ENCODE measurements around the gene CDC42SE2. TPM values are rescaled to one million over a fixed set of nuclear protein-coding genes. Genes with fewer than 3 reads are reported as not detected.

The CDC42SE2 gene
- total and polyA plus RNA-seq, 2 of the 4 experiments (the other 2 are of a cell fraction): 12.5 to 19.4 TPM

DNA sequence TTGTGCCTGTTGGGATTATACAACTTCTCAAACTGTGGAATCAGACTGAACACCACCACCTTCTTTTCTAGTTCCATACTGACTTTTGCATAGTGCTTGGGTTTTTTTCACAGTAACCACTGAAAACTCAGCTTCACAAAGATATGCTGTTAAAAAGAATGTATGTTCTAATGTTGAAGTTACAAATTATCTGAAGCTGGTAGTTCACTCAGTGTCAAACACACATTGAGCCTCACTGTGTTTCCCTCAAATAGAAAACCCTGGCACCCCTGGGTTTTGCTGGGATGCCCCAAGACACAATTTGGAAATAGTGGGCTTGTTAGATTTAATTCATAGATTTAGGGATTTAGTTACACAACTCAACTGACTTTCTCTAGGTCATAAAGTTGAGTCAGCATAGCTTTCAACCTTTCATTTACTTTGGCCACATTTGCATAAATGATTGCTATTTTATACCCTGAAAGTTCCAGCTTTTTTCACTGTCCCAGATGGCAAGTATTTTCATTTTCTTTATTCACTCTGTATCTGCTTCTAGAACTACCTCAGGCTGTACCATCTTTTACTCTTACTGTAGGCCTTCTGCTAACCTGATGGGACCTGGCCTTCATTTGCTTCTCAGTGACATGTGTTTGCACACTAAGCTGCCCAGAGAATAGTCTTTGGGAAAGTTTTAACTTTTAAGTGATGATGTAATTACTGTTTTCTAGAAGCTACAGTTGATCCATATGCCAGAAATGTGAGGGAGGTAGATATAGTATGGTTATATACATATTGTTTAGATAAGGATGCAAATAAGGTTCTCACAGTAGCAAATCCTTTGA is 115.1 kb downstream of the CDC42SE2 start:
- peak overlapping the region; percentile 42; the same call in 1 of the 2 replicates for H3K18ac ChIP-seq (ENCODE audit: low read depth, low read length)
- dilution Hi-C loops (cut with HindIII; ENCODE audit: low sequenced_read_pairs, unreplicated experiment) (no loop called here), in situ Hi-C loops (cut with MboI; ENCODE audit: low sequenced_read_pairs) (no loop called here), intact Hi-C loops (cut with micrococcal nuclease) (no loop called here)
- TF ChIP-seq MAFK (IDR thresholded peaks at IDR 0.05; ENCODE audit: low read depth, low read length) (0 out of 2 replicates have a peak, but pooled peaks have one; percentile 15), SMC3 (IDR thresholded peaks at IDR 0.05; ENCODE audit: low read depth, low read length) (no peak)
- H3K9me3 ChIP-seq (ENCODE audit: control insufficient read depth, insufficient read depth, low read length): no peaks in the 10 kb centered on the region
- H3K4me1 ChIP-seq (ENCODE audit: control insufficient read depth, insufficient read depth, low read length): peaks cover 17% of the 10 kb centered on the region
- H3K79me1 ChIP-seq (ENCODE audit: low read depth in 1 of 2, low read length in 2 of 2): peaks cover 23 to 49% of the 10 kb centered on the region in 2 experiments
- peak overlapping the region; percentile 31; the same call in 1 of the 2 replicates for H3K4ac ChIP-seq (ENCODE audit: low read depth, low read length)
- no TSS peak for BruUV-seq (replicated peaks)
- peaks cover 5% of the 10 kb centered on the region; the same call in 1 of the 2 replicates for H4K20me1 ChIP-seq (ENCODE audit: insufficient read depth, low read length)
- peak overlapping the region; percentile 16; the same call in 1 of the 2 replicates for H2BK20ac ChIP-seq (ENCODE audit: low read depth, low read length)
- H2BK120ac ChIP-seq (ENCODE audit: low read depth, low read length): peak overlapping the region; percentile 58
- H2BK5ac ChIP-seq (ENCODE audit: low read depth, low read length, poor library complexity, severe bottlenecking): peak overlapping the region; percentile 73
- H3K56ac ChIP-seq (ENCODE audit: extremely low read depth, insufficient read depth, low read length): peak overlapping the region; percentile 8; the same call in 1 of the 2 replicates
- no peaks in the 10 kb centered on the region; the same call in 1 of the 2 replicates for H3K36me3 ChIP-seq (ENCODE audit: control insufficient read depth, insufficient read depth, low read length)
- H4K8ac ChIP-seq (ENCODE audit: low read depth in 2 of 2, low read length in 2 of 2): peak overlapping the region in 1 of 2 experiments; percentile 25; a peak in 1 of 4 replicates
- DNase-seq (peak; percentile 18), ATAC-seq (ENCODE audit: low read depth) (no peak)
- H3K23ac ChIP-seq (ENCODE audit: low read depth, low read length): no peak overlapping the region
- H2AK5ac ChIP-seq (ENCODE audit: low read depth, low read length): peak overlapping the region; percentile 67
- H3K27ac ChIP-seq (ENCODE audit: insufficient read depth, low read length): peak overlapping the region; percentile 28; the same call in 1 of the 2 replicates
- H3K4me3 ChIP-seq (ENCODE audit: insufficient read depth, low read depth, low read length): no peak overlapping the region
- H2AK9ac ChIP-seq (replicated peaks; ENCODE audit: low read depth, low read length, poor library complexity): no peak overlapping the region
- no peak overlapping the region for H3K9ac ChIP-seq (ENCODE audit: low read depth, low read length)
- H2AFZ ChIP-seq (replicated peaks; ENCODE audit: low read length, poor library complexity): no peak overlapping the region
- no peaks in the 10 kb centered on the region for H3K27me3 ChIP-seq (ENCODE audit: control insufficient read depth, insufficient read depth, low read length)
- no peak overlapping the region for H4K5ac ChIP-seq (ENCODE audit: low read depth, low read length)
- H3K4me2 ChIP-seq (ENCODE audit: low read depth, low read length): no peak overlapping the region; the same call in 1 of the 2 replicates
- H2BK15ac ChIP-seq (ENCODE audit: low read depth, low read length): no peak overlapping the region
- ChIA-PET POLR2A (ENCODE audit: unreplicated experiment) (no interaction called here), CTCF (no interaction called here)
- H4K91ac ChIP-seq (ENCODE audit: insufficient read depth, low read depth, low read length): peak overlapping the region; percentile 31; the same call in 1 of the 2 replicates
- peaks cover 8% of the 10 kb centered on the region; the same call in 1 of the 2 replicates for H3K9me1 ChIP-seq (ENCODE audit: insufficient read depth, low read length)
- H3K14ac ChIP-seq (replicated peaks; ENCODE audit: low read depth, low read length): no peak overlapping the region; the same call in 1 of the 2 replicates
